HG03469 (cell line): ENCODE results near the gene ELMO3.

ENCODE experiments used
- ATAC-seq: cut with Tn5 transposase; IDR thresholded peaks from one replicate; pipeline ENCODE4 v1.9.1; 2021; ENCODE audit warnings: mild to moderate bottlenecking, moderate library complexity, moderate number of reproducible peaks; ENCODE audit not compliant: unreplicated experiment

ELMO3 gene

DNA sequence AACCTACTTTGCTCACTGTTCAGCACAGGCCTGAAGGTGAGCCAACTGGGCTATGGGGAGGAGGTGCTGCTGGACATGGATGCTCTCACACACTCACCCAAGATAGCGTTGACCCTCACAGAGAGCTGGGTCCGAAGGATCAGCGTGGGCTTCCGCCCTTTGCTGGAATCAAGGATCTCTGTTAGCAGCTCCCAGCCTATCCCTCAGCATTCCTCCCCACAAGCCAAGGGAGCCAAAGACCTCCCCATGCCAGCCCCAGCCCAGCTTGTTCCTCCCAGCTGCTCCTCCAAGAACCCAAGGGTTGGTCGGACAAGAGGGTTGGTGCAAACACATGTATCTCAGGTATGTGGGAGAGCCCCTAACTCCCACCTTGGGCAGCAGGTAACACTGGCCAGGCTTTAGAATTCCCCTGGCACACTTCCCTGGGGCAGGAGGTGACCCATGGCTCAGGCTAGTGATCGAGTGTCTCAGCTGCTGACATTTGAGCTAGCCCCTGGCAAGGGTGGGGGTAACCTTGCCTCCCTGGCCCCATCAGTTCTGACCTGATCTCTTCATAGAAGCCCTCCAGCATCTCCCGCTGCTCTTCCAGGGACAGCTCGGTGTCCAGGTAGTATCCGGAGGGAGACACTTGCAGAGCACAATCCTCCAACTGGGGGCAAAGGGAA is 40.0 kb downstream of the ELMO3 start:
- ATAC-seq = no peak

GRCh38 chr16:67240506-67240905 is 41.6 kb downstream of the ELMO3 start:
- no peak for ATAC-seq

DNA sequence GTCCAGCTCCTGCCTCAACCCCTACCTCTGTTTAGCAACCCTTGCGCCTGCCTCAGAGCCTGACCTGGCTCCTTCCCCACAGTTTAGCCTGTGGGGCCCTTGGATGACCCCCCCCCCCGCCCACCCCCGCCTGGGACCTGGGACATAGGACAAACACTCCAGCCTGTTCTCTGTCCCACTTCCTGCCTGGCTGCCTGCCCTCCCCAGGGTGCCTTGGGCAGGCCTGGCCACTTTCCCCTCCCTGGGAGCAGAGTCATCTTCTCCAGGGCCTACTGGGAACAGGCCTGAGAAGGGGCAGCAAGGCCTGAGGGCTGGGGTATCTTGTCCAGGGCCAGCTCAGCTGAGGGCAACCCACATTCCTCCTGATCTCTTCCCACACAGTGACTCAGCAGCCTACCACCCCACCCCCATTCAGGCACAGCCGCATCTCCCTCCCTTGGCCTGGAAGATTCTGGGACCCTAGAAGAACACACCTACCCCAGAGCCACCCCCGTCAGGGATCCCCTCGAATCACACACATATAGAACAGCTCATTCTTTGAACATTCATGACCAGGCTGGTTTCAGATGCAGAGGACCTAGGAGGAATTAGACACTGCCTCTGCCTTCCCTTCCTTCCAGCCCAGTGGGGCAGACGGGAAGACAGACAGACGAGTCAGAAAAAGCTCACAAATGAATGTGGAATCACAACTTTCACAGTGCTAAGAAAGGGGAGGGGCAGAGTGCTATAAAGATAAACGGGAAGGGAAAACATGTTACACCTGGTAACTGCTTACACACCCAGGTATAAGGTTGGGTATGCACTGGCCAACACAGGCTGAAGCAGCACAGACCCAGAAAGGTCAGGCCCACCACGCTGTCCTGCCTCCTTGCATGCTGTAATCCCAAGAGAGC is 42.3 kb downstream of the ELMO3 start:
- no peak for ATAC-seq

DNA sequence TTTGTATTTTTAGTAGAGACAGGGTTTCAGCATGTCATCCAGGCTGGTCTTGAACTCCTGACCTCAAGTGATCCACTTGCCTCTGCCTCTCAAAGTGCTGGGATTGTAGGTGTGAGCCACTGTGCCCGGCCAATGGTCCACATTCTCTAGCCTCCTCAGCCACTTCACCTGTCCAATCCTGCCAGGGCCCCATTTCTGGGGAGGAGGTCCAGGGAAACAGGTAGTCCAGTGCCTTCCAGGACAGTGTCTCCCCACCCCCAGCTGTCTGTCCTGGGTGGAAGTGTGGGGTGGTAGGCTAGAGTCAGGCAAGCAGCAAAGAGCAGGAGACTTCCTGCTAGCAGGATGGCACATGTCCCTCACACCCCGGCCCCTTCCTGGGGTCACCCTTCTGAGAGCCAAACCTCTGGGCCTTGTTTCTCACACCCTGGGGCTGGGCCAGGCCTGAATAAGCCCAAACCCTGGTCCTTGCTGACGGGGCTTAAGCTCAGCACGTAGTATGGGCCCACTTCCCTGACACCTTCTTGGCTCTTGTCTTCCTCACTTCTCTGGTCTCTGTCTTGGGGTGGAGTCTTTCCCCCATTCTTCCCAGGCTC is 43.3 kb downstream of the ELMO3 start:
- no peak for ATAC-seq

GRCh38 chr16:67243481-67243880 is 44.5 kb downstream of the ELMO3 start:
- no peak for ATAC-seq

- ATAC-seq = peak; percentile 42
These were observed 45.7 kb downstream of the ELMO3 start for GRCh38 chr16:67244387-67245185.

DNA sequence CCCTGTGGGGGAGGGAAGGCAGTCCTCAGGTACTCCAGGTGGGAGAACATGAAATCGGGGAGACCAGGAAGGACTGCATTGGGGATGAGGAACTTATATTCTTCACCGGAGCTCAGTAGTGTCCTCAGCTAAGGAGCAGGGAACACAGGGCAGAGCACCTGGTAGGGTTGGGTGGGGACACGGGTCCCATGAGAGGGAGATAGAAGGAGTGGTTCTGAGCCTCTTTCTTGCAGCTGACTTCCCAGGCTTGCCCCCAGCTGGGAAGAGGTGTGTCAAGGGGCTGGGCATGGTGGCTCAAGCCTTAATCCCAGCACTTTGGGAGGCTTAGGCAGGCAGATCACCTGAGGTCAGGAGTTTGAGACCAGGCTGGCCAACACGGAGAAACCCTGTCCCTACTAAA is 46.3 kb downstream of the ELMO3 start:
- ATAC-seq = no peak

DNA sequence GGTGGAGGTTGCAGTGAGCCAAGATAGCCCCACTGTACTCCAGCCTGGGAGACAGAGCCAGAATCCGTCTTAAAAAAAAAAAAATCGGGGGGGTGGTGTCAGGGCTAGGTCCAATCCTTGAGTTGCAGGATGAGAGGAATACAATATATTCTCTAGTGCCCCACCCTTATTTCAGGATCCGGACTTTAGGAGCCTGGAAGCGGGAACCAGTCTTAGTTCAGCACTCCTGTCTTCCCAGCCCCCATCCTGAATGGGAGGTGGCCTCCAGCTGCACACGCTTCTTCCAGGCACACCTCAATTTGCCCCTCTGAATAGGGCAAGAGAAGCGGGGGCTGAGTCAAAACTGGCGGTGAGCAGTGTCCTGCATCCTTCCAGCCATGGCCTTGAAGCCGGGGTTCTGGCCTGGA is 46.7 kb downstream of the ELMO3 start:
- no peak for ATAC-seq

DNA sequence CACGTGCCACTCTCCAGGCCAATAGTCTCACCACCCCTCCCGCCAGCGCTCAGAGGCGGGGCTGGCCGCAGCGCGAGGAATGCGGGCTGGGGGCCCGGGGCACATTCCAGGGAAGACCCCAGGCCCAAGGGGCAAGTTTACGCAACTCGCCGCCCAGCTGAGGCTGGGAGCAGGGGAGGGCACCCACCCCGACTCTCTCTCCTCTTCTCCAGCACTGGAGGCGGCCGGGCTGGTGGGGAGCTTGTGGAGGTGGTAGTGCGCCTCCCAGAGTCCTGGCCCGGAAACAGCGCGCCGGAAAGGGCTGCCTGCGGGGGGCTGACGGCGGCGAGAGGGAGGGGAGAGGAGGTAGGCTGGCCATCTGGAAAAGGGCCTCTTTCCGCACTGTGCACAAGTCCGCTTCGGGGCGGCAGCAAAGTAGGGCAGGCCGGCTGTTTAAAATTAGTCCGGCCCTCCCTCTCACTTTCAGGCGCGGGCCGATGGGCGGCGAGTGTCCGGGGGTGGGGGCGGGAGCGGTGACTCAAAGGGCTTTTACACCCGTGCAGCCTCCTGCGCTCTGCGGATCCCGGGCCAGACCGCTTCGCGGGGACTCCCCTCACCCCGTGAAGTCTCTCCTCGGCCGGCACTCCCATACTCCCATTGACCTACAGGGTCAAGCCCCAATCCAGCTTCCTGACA is 47.3 kb downstream of the ELMO3 start:
- ATAC-seq = no peak

GRCh38 chr16:67246756-67247191 is 47.8 kb downstream of the ELMO3 start:
- ATAC-seq = no peak

- ATAC-seq = peak; percentile 31
These were observed 48.5 kb downstream of the ELMO3 start, which contains the start of gene FHOD1 for GRCh38 chr16:67247192-67248072. FHOD1 (minus strand) TSS chr16:67247481; CDS start chr16:67247410, 71 bp downstream.

DNA sequence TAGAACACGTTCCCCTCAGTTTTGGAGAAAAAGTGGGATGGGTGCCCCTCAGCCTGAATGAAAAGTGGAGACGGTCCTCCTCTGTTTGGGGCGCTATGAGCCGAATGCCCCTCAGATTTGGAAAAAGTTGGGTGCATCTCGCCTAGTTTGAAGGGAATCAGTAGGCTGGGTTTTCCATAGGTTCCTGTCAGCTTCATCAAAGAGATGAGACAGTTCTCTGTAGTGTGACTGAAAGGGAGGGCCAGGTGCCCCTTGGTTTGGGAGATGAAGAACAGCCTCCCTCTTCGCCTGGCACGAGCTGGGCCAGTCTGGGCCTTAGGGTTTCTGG is 49.1 kb downstream of the ELMO3 start:
- ATAC-seq = no peak

DNA sequence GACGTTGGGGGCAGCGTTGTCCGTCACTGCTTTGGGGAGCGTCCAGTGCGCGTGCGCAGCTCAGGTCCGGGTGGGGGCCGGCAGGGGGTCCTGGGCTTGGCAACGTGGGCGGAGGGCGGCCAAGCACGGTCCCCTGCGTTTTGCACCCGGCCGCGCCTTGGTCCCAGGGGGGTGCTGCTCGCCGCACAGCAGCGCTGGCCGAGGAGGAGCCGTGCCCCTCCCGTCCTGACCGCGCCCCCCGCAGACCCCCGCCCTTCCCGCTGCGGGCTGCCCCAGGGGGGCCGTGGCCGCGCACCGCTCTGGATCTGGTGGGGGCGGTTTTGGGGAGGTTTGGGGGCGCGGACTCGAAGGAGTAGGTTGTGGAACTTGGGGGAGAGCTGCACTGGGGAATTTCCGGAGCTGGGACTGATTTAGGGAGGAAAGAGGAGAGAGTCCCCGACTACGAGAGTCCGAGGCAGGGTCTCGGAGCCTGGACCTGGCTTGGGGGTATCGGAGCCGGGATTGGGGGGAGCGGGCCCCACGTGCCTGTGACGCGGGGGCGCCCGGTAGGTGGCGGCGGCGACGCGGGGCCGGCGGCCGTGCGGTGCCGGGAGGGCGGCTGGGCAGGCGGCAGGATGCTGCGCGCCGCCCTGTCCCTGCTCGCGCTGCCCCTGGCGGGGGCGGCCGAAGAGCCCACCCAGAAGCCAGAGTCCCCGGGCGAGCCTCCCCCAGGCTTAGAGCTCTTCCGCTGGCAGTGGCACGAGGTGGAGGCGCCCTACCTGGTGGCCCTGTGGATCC is 49.7 kb downstream of the ELMO3 start, which contains the start of gene SLC9A5:
Gene SLC9A5, plus strand, starts transcription at position 579 of the 777 bp plus-strand sequence. Its CDS starts 36 bp downstream, at position 615.
- ATAC-seq = no peak

DNA sequence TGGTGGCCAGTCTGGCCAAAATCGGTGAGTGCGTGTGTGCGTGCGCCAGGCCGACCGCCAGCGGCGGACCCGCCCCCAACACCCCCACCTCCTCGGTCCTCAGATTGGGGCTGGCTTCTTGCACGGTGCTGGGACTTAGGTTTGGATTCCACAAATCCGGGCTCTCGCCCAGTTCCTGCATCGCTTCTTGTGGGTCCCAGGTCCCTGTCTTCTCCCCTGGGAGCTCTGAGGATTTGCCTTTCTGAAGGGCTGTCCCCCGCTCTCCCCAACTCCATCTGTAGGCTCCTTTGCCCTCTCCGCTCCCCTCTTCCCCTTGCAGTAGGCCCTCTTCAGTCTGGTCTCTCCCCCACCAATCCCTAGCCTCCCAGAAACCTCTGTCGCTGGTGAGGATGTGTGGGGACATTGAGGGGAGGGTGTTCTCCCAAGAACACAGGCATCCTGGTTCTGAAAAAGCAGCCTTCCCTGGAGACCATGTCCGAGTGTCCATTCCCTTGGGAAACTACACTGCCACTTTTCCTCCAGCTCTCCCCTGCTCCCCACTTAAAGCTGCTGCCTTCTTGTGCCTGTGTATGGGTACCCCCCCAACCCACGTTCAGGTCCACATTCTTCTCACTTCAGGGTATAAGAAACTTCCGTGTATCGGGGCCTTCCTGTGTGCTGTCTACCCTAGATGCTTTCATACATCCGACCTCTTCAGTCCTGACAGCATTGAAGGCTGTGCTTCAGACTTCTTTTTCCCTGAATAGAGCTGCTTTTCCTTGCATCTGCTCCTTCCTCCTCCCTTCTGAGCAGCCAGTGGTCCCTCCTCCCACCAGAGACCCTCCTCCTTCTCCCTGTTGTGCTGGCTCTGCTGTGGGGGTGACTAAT is 50.5 kb downstream of the ELMO3 start:
- no peak for ATAC-seq

- no peak for ATAC-seq
These were observed 51.1 kb downstream of the ELMO3 start for GRCh38 chr16:67250045-67250327.

GRCh38 chr16:67252609-67253497 is 53.9 kb downstream of the ELMO3 start:
- ATAC-seq = no peak
